GM21390 (cell line): ENCODE data around the gene TAF5.
"Not testable (repeated sequence)": the region's sequence is repeated elsewhere in the genome, so short reads cannot be mapped to it uniquely, and the experiment has no call there.

Source experiments
- ATAC-seq: cut with Tn5 transposase; IDR thresholded peaks from one replicate; pipeline ENCODE4 v1.9.1; 2021; ENCODE audit not compliant: unreplicated experiment

TAF5 gene

DNA sequence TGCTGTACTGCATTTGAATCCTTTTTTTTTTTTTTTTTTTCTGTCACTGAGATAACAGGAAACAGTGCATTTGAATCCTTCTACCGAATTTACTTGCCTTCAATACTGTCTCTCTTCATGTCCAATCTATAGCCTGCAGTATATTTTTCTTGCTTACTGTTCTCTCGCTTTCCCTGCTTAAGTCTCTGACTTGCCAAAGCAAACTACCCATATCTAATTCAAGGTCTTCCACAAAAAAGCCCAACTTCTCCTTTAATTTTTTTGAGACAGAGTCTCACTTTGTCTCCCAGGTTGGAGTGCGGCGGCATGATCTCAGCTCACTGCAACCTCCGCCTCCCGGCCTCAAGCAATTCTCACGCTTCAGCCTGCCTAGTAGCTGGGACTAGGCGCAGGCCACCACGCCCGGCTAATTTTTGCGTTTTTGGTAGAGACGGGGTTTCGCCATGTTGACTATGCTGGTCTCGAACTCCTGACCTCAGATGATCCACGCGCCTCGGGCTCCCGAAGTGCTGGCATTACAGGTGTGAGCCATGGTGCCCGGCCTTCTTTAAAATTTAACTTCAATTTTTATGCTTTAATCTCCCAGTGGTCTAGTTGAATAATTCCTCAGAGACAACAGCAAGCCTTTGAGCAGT, 29.5 kb downstream of the TAF5 start:
- no peak for ATAC-seq

DNA sequence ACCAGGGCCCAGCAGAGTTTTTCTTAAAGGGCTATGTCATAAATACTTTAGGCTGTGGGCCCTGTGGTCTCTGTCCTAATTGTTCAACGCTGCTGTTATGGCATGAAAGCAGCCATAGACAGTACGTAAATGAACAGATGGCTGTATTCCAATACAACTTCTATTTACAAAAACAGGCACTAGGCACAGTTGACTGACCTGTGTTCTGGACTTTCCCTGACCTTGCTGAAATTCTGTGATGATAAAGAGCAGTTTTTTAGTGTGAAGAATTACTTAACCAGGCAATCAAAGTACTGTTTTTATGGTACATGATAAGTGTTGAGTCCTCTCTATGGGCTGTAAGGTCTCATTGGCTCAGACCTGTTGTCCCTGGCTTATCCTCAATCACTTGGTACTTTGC, 45.8 kb downstream of the TAF5 start:
- ATAC-seq = no peak

- no peak for ATAC-seq
Observed at GRCh38 chr10:103415581-103415980, 47.8 kb downstream of the TAF5 start.

DNA sequence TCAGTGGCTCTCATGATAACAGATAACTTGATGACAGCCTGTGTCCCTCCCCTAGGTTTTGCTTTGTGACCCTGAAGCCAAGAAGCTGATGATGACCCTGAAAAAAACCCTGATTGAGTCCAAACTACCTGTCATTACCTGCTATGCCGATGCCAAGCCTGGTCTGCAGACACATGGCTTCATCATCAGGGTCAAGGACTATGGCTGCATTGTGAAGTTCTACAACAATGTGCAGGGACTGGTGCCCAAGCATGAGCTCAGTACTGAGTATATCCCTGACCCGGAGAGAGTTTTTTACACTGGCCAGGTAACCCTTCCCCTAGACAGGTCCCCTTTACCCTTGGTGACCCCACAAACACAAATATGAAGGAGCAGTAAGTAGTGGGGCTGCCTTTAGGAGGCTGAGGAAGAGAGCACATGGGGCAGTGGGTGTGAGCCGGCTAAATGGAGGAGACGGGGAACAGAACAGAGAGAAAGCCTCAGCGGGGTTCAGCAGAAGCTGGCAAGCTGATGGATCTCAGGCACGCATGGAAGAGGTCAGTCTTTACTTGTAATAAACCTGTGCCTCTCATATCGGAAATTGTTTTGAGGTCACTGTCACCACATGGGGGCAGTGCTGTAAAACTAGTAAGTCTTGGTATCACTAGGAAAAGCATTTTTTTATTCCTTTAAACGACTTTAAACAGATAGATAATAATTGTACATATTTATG, 48.8 kb downstream of the TAF5 start:
- no peak for ATAC-seq

GRCh38 chr10:103417148-103417469, 49.3 kb downstream of the TAF5 start:
- ATAC-seq = not testable (repeated sequence)

- no peak for ATAC-seq
Observed at GRCh38 chr10:103417601-103418000, 49.8 kb downstream of the TAF5 start.

DNA sequence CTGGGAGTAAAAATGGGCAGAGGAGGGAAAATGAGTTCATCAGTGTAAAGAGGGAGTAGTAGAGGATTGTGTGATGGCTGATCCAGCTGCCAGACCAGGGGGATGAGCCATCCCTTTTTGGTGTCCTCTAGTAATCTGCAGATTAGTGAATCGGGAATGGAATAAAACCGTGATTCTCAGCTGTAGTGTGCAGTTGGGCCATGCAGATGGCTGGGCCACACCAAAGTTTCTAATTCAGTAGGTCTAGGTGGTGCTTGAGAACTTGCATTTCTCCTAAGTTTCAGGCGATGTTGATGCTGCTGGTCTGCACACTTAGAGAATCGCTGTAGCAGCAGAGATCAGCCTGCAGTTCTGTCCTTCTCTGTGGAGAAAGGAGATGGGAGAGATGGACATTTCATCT, 51.3 kb downstream of the TAF5 start:
- no peak for ATAC-seq

- no peak for ATAC-seq
Observed at GRCh38 chr10:103423748-103424147, 56.0 kb downstream of the TAF5 start.

DNA sequence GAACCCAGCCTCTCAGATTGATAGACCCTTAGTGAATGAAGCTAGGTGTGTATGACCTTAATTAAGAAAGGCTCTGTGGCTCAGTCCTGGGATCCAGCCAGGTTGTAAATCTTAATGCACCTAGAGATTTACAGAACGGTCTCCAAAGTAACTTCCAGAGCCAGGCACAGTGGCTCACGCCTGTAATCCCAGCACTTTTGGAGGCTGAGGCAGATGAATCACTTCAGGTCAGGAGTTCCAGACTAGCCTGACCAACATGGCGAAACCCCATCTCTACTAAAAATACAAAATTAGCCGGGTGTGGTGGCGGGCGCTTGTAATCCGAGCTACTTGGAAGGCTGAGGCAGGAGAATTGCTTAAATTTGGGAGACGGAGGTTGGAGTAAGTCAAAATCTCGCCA, 60.1 kb downstream of the TAF5 start:
- no peak for ATAC-seq

GRCh38 chr10:103428989-103429643, 61.3 kb downstream of the TAF5 start:
- no peak for ATAC-seq

- ATAC-seq = no peak
Observed at GRCh38 chr10:103429647-103430046, 61.9 kb downstream of the TAF5 start.

DNA sequence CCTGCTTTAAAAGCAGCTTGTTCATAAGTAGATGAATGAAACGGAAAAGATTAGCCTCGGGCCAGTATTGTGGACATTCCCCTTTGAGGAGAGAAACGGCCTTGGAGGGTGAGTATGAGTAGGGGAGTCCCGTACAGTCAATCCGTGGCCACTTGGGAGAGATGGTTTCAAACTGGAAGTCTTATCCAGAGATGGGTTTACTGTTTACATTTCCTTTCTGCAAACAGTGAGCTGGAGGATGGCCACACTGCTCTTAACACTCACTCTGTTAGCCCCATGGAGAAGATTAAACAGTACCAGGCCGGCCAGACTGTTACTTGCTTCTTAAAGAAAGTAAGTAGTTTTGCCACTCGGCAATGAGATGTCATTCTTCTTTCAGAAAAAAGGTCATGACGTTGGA, 64.1 kb downstream of the TAF5 start:
- no peak for ATAC-seq

DNA sequence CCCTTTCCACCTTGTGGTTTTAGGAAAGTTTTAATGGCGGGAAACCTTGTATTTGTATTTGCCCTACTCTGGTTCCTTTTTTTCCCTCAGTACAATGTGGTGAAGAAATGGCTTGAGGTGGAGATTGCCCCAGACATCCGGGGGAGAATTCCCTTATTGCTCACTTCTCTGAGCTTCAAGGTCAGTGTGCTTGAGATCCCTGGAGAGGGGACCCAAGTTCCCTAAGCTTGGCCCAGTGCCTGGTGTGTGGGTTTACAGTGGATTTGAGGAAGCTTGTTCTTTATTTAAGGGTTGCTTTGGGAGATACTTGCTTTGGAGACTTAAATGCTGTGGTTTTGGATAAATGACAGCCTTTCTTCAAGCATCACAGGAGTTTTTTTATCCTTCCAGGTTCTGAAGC, 66.1 kb downstream of the TAF5 start:
- no peak for ATAC-seq
